HG03575 (cell line): ENCODE measurements around the gene PRCC.

Experiments used
- ATAC-seq: cut with Tn5 transposase; IDR thresholded peaks from one replicate; pipeline ENCODE4 v1.9.1; 2021; ENCODE audit not compliant: unreplicated experiment, insufficient number of reproducible peaks, low FRiP score; ENCODE audit errors: extremely low read depth

Gene PRCC

DNA sequence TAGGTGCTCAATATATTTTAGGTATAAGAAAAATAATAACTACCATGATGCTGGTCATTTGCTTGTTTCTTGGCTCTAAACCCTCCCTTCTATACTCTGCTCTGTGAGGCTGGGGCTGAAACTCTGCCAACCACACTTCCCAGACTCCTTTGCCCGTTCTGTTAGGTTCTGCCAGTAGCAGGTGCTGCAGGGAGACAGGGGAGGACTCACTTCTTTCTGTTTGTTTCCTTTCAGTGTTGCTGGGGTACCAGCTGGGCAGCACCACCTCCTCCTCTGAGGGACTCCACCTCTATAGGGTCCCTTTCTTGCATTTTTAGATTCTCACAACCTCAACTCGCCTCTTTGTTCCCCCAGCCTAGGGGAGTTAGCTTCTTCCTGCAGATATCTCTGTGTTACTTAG, 66.3 kb downstream of the PRCC start:
- no peak for ATAC-seq

- ATAC-seq, result no peak
Observed at GRCh38 chr1:156834322-156834721, 67.0 kb downstream of the PRCC start.

DNA sequence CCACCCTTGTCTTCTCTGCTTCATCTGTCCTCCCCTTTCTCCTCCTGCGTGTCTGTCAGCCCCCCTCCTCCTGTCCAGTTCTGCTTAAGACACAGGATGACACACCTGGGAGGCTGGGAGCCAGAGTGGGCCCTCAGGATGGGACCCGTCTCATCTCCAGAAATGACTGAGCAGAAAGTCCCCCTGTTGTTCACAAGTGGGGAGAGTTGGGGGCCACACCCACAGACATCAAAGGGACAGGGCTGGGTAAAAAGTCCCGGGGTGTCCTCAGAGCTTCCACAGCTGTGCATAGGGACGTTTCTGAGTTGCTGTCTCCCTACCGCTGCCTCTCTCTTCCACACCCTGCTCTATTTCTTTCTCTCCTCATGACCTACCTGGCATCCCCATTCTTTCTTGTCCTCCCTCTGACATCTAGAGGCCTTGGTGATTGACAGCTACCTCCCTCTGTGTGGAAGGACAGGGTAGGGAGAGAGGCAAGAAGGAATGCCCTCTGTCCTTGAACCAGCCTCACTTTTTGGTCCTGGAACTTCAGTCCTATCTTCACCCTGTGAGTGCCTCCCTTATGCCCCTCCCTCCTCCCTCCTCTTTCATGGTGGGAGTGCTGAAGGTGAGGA, 68.8 kb downstream of the PRCC start:
- ATAC-seq, result no peak

GRCh38 chr1:156836892-156837291, 69.6 kb downstream of the PRCC start:
- ATAC-seq, result no peak

DNA sequence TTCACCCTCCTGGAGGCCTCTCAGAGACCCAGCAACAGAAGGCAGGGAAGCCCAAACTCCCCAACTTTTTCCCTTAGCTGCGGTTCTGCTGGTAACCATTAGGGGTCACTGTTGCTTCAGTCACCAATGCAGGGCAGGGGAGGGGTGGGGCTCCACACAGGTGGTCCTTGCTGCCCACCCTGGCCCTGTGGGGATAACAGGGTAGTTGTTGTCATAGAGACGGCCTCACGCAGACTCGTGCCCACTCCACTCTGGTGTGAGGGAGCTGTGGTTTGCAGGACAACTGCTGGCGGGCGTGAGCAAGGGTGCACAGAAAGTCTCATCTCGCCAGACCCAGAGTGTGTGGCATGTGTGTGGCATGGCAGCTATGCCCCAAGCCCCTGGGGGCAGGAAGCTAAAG, 71.6 kb downstream of the PRCC start:
- ATAC-seq, result no peak

- no peak for ATAC-seq
Observed at GRCh38 chr1:156839426-156840109, 72.2 kb downstream of the PRCC start.

- ATAC-seq, result no peak
Observed at GRCh38 chr1:156840186-156840897, 73.0 kb downstream of the PRCC start.

GRCh38 chr1:156840898-156841279, 73.6 kb downstream of the PRCC start:
- no peak for ATAC-seq

DNA sequence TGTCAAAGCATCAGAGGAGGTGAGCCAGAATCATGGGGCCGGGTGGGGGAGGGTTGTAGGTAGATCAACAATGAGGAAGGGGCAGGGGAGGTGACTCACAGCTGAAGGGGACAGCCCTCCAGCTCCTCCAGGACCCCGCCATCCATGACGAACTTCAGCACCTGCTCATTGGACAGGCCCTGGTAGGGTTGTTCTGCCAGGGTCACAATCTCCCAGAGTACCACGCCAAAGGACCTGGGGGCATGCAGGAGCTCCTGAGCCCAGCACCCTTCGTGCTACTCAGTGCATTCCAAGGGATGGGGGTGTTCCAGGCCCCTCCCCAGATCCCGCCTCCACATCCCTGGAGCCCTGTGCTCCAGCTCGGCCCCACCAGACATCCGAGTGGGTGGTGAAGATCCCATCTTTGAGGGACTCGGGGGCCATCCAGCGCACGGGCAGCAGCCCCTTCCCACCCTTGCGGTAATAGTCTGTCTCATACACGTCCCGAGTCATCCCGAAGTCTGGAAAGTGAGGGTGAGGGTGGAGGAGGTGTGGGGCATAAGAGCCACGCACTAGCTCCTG, 74.0 kb downstream of the PRCC start:
- no peak for ATAC-seq

DNA sequence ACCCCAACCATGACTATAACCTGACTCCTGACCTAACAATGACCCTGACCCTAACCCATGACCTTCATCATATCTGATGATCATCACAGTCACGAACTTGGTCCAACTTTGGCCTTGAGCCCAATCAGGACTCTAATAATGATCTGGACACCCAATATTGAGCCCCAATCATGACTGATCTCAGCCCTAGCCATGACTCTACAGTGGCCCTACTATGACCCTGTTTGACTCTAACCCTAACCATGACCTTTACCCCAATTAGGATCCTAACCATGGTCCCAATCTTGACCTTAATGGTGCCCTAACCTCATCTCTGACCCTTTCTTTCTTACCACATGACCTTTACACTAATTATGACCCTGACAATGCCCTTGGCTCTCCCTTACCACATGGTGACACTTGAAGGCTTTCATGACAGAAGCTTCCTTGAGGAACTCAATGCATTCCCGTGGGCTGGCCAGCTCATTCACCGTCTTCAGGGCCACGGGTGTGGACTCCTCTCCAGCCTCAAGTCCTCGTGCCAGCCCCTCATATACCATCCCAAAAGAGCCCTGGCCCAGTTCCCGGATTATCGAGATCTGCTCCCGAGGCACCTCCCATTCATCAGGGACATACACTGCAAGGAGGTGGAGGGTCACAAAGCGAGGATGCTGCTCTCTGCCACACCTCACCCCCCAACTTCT, 75.4 kb downstream of the PRCC start:
- no peak for ATAC-seq

GRCh38 chr1:156844102-156844501, 76.8 kb downstream of the PRCC start:
- no peak for ATAC-seq

DNA sequence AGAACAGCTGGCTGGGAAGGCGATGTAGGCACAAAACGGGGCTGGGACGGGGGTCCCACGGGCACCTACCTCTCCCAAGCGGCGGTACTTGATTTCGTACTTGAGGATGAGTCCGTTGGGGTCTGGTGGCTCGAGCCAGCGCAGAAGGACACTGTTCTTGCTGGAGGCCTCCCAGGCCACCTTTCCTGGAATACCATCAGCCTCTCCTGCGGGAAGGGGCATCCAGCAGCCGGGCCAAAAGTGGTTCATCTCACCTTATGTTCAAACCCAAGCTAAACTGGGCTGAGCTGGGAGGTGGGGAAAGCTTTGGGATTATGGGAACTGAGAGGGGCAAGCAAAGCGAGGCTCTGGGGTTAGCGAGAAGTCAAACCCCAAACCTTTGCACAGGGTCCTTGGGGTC, 77.3 kb downstream of the PRCC start:
- no peak for ATAC-seq

DNA sequence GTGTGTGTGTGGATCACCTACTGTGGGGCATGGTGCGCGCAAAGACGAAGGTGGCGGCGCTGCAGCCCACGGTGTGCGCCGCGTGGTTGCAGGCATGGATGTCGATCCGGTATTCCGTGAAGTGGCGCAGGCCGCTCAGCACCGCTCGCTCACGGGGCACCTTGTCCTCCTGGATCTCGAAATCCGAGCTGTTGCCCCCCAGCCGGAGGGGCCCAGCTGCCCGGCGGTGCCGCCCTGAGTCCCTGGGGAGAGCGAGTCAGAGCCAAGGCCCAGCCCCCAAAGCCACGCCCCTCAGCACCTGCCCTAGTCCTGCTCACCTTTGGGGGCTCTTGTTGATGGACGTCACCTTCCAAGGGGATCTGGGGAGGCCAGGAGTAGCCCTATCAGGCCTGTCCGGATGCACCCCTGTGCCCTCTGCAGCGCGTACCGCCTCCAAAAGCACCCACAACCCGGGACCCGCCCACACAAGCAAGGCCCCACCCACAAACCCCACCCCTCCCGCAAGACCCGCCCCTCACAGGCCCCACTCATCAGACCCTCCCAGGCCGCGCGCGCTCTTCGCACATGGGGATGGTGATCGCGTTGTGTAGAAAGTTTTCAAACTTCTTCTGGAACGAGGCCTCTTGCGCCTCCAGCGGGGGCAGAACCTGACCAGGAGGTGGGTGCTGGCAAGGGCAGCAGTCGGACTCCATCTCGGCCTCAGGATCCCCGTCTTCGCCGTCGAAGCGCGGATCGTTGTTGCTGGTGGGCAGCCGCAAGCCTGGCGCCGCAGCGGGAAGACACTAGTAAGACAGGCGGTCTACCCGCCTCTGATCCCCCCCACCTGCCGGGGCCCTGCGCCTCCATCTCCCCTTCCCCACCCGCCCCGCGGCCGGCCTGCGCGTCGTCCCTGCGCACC, 78.0 kb downstream of the PRCC start:
- no peak for ATAC-seq

DNA sequence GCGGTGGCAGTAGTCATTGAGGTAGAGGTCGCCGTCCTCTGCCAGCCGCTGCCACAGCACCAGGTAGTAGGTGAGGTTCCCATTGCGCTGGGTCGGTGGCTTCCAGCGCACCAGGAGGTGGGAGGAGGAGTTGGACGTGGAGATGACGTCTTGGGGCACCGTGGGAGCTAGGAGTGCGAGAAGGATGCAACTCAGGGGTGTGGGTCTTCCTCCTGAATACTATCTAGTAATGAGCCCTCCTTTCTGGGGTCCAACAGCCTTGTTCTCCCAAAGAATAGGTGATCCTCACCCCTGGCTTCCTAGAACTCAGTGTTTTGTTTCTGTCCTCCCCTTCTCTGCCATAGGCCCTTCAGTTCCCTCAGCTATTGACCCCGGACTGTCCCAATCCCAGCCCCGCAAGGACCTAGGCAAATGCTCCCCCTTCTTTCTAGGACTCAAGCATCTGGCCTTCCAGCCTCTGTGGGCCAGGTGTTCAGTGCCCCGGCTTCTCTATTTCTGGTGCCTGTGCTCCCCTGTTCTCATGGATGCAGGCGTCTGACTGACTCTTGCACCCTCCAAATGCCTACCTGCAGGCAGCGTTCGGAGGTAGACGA, 78.7 kb downstream of the PRCC start:
- no peak for ATAC-seq

DNA sequence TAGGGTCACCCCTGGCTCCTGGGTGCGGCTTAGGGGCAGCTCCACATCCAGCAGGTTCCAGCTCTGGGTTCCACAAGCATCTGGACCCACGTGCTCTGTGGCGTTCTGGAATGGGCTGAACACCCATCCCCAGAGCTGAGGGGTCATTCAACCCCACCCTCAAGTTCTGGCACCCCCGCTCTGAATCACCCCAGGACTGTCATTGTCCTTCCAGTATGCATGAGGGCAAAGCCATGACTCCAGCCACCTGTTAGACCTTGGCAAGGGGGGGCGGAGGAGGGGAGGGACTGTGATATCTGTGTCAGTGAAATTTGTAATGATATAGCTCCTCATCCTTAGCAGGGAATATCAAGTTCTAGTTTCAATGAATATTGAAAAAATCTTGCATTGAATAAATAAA, 79.3 kb downstream of the PRCC start:
- ATAC-seq, result no peak

GRCh38 chr1:156847591-156848460, 80.5 kb downstream of the PRCC start:
- ATAC-seq, result no peak

DNA sequence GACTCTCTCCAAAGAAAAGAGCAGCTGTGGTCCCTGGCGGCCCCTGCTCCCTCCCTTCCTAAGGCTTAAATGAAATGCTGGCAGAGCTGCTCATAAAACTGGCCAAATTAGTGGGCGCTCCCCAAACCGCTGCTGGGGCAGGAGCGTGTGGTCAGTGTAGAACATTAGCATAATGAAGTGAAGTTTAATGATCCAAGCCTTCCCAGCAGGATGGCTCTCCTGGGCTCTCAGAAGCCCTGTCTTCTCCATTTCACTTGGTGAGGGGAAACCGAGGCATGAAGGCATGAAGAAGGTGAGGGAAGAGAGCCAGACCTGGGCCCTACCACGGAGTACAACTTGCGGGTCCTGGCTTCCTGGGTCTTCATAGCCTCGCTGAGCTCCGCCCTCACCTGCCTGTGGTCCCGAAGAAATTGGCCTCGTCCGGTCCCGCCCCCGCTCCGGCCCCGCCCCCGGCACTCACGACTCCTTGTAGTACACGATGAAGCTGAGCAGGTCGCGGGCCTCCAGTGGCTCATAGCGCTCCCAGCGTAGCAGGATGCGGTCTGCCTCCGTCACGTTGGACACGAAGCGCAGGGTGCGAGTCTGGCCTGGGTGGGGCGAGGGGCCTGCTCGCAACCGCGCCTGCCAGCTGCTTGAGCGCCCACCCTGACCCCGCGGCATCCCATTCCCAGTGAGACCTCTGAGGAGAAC, 81.3 kb downstream of the PRCC start:
- no peak for ATAC-seq
